ENCODE measurements around the gene ANKRD44. TPM values are rescaled to one million over a fixed set of nuclear protein-coding genes. Genes with fewer than 3 reads are reported as not detected.

Gene ANKRD44
- total RNA-seq, 2 donors from 2014 or later = 57.8 to 93.4 TPM

DNA sequence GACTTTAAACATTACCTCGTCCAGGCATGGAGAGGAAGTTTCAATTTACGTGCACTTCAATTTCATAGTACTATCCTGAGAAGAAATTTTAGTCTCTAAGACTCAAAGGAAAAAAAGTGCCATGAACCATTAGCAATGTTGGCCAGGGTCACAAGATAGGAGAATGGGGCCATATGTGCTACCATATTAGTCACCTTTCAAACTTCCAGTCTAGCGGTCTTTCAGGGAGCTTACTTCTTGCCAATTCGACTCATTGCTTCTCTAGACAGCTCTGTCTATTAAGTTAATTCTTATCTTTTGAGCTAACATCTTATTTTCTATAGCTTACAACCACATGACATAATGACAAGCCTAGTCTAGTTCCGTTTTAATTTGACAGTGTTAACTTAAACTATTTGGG lies 129.1 kb downstream of the ANKRD44 start:
- no peak for ATAC-seq (ENCODE audit: insufficient number of reproducible peaks, low FRiP score, low read depth)
- Histone ChIP-seq H3K27me3 (replicated peaks; ENCODE audit: insufficient read depth) (no peaks in the 10 kb centered on the region), H3K27ac (no peak overlapping the region), H3K9me3 (no peaks in the 10 kb centered on the region), H3K4me3 (no peak overlapping the region), H3K4me1 (ENCODE audit: control insufficient read depth in 1 of 2, low read depth in 2 of 2) (peaks cover 14 to 43% of the 10 kb centered on the region in 2 donors), H3K36me3 (no peaks in the 10 kb centered on the region)
- TF ChIP-seq, protein P1, sequence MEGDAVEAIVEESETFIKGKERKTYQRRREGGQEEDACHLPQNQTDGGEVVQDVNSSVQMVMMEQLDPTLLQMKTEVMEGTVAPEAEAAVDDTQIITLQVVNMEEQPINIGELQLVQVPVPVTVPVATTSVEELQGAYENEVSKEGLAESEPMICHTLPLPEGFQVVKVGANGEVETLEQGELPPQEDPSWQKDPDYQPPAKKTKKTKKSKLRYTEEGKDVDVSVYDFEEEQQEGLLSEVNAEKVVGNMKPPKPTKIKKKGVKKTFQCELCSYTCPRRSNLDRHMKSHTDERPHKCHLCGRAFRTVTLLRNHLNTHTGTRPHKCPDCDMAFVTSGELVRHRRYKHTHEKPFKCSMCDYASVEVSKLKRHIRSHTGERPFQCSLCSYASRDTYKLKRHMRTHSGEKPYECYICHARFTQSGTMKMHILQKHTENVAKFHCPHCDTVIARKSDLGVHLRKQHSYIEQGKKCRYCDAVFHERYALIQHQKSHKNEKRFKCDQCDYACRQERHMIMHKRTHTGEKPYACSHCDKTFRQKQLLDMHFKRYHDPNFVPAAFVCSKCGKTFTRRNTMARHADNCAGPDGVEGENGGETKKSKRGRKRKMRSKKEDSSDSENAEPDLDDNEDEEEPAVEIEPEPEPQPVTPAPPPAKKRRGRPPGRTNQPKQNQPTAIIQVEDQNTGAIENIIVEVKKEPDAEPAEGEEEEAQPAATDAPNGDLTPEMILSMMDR (IDR thresholded peaks at IDR 0.05) = no peak
- DNase-seq (ENCODE audit: low spot score) = no peak

DNA sequence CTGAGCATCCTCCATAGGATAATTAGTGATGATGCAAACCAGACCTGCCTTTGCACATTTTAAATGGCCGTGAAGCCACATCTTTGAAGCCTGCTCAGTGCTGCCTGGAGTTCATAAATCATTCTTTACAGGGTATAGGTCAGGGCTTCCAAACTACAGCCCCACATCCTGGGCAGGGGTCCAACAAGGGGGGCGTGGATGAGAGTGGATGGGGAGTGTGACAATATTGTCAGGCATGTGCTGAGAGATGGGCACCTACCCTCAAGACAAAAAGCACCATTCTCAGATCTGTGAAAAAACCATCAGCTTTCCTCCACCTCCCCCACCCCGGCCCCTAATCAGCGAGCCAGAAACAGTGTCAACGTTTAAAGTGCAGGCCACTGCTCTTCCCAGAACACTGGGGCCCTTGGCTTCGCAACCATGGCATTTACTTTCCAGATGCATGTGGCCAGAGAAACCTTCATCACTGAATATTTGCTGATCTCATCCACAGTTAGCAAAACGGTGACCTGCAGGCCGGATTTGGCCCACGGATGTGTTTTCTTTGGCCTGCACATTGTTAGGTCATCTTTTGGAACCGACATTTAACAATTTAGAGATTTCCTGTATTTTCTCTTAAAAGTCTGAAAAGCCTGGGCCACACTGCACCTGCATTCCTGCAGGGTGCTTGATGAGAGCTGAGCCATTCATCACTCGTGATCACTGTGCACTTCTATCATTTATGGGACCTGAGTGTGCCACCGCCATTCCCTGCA lies 130.7 kb downstream of the ANKRD44 start:
- peak; percentile 38 for ATAC-seq (ENCODE audit: insufficient number of reproducible peaks, low FRiP score, low read depth)
- TF ChIP-seq, protein P1 (IDR thresholded peaks at IDR 0.05) = no peak
- Histone ChIP-seq H3K36me3 (no peaks in the 10 kb centered on the region), H3K9me3 (no peaks in the 10 kb centered on the region), H3K27me3 (replicated peaks; ENCODE audit: insufficient read depth) (no peaks in the 10 kb centered on the region), H3K4me1 (ENCODE audit: control insufficient read depth in 1 of 2, low read depth in 2 of 2) (peaks cover 17 to 41% of the 10 kb centered on the region in 2 donors), H3K27ac (peak overlapping the region in 1 of 2 donors; percentile 56), H3K4me3 (no peak overlapping the region)
- DNase-seq (ENCODE audit: low spot score) = no peak

DNA sequence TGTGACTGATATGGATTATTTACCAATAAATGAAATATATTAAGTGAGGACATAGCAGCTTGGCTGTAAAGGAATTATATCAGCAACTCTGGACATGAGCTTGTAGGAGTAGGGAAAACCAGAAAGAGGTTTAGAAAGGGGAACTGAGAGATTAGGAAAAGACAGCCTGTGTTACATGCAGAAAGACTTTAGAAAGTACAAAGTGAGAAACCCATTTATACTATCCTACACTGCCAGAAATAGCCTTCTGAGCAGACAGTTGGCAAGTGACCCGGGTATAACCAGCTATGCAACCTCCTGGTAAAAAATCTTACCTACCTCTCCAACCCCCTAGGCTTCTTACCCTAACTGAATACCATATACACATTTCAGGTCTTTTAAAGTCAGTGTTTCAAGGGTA lies 134.1 kb downstream of the ANKRD44 start:
- H3K4me3 ChIP-seq = no peak overlapping the region
- H3K36me3 ChIP-seq = no peaks in the 10 kb centered on the region
- H3K4me1 ChIP-seq (ENCODE audit: control insufficient read depth in 1 of 2, low read depth in 2 of 2) = peaks cover 14 to 17% of the 10 kb centered on the region in 2 donors
- no peak overlapping the region for H3K27ac ChIP-seq
- no peak for ATAC-seq (ENCODE audit: insufficient number of reproducible peaks, low FRiP score, low read depth)
- H3K27me3 ChIP-seq (replicated peaks; ENCODE audit: insufficient read depth) = no peaks in the 10 kb centered on the region
- TF ChIP-seq, protein P1 (IDR thresholded peaks at IDR 0.05) = no peak
- DNase-seq (ENCODE audit: low spot score) = no peak
- no peaks in the 10 kb centered on the region for H3K9me3 ChIP-seq

DNA sequence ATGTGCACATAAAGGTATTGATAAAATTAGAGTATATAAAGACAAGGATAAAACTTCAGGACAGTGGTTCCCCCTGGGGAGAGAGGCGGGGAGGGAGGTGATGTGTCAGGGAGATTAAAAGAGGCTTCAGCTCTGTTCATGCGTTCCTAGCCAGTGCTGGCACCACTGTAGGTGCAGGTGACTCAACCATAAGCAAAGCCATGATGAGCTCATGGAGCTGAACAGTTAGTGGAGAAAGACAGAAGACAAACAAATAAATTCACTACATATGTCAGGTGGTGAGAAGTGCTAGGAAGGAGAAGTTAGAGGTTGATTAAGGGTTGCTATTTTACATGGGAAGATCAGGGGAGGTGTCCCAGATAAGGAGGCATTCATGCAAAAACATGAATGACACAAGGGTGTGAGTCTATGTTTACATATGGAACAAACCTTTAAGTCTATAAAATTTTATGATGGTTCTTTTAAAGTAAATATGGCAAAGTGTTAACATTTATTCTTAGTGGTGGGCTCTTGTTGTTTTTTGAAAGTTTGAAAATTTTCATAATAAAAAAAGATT lies 136.0 kb downstream of the ANKRD44 start:
- Histone ChIP-seq H3K36me3 (no peaks in the 10 kb centered on the region), H3K27ac (no peak overlapping the region), H3K4me1 (ENCODE audit: control insufficient read depth in 1 of 2, low read depth in 2 of 2) (peaks cover 6 to 17% of the 10 kb centered on the region in 2 donors), H3K27me3 (replicated peaks; ENCODE audit: insufficient read depth) (no peaks in the 10 kb centered on the region), H3K9me3 (no peaks in the 10 kb centered on the region), H3K4me3 (no peak overlapping the region)
- DNase-seq (ENCODE audit: low spot score) (no peak), ATAC-seq (ENCODE audit: insufficient number of reproducible peaks, low FRiP score, low read depth) (no peak)
- TF ChIP-seq, protein P1 (IDR thresholded peaks at IDR 0.05) = no peak

DNA sequence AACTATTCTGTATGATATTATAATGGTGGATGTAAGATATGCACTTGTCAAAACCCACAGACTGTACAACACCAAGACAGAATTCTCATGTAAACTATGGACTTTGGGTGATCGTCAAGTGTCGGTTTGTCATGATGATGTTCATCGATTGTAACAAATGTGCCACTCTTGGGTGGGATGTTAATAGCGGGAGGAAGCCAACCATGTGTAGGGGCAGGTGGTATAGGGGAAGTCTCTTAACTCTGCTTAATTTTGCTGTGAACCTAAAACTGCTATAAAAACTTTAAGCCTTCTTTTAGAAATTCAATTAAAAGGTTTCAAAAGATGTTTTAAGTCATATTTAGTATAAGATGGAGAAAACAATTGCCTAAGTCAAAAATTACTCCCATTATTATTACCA lies 139.0 kb downstream of the ANKRD44 start:
- TF ChIP-seq, protein P1 (IDR thresholded peaks at IDR 0.05) = no peak
- Histone ChIP-seq H3K36me3 (no peaks in the 10 kb centered on the region), H3K9me3 (no peaks in the 10 kb centered on the region), H3K4me3 (no peak overlapping the region), H3K27me3 (replicated peaks; ENCODE audit: insufficient read depth) (no peaks in the 10 kb centered on the region), H3K4me1 (ENCODE audit: control insufficient read depth in 1 of 2, low read depth in 2 of 2) (peaks cover 4 to 37% of the 10 kb centered on the region in 2 donors), H3K27ac (no peak overlapping the region)
- ATAC-seq (ENCODE audit: insufficient number of reproducible peaks, low FRiP score, low read depth) = no peak
- DNase-seq (ENCODE audit: low spot score) = no peak
